Amygdala (tissue), 56 donors: Measurements from ENCODE around the gene SSNA1.

Experiments used
- DNase-seq, 56 donors: peaks; one replicate each; lab custom pipeline; 2025; lab: John Stamatoyannopoulos, UW

Gene SSNA1

DNA sequence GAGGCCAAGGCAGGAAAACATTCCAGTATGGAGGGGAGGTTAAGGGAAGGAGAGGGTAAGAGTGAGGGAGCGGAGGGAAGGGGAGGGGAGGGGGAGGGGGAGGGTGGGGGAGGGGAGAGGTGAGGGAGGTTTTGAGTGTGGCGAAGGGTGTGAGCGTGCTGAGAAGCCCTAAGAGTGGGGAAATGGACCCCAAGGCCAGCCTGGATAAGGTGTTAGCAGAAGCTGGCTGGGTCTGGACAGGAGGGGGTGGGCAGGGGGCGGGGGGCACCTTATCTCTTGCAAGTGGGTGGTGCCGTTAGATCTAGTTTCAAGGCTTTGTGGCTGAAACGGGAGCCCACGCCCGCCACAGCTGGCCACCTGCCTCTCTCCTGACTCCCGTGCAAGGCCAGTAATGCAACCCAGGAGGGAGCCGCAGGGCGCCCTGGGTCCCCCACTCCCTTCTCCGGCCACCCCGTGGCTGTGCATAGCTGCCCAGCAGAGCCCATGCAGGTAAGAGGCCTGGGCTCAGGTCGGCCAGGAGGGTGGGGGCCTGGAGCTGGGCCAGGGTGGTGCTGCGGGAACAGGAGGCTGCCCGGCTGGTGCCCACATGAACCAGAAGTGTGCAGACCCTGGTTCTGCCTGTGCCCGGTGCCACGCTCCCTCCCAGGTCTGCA lies 39.5 kb downstream of the SSNA1 start:
- DNase-seq, result no peak

DNA sequence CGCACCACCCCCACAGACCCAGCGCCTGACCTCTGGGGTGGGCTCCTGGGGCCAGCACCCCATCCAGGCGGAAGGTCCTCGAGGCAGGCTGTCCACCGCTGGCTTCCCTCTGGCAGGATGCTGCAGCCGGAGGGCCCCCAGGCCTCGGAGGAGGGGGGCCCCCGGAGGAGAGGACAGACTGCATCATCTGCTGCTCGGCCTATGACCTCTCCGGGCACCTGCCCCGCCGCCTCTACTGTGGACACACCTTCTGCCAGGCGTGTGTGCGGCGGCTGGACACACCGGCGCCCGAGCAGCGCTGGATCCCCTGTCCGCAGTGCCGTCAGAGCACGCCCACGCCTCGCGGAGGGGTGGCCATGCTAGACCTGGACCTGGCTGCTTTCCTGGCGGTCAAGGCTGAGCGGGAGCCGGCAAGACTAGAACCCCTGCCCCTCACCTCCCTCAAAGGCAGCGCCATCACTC lies 40.1 kb downstream of the SSNA1 start:
- DNase-seq, result no peak

DNA sequence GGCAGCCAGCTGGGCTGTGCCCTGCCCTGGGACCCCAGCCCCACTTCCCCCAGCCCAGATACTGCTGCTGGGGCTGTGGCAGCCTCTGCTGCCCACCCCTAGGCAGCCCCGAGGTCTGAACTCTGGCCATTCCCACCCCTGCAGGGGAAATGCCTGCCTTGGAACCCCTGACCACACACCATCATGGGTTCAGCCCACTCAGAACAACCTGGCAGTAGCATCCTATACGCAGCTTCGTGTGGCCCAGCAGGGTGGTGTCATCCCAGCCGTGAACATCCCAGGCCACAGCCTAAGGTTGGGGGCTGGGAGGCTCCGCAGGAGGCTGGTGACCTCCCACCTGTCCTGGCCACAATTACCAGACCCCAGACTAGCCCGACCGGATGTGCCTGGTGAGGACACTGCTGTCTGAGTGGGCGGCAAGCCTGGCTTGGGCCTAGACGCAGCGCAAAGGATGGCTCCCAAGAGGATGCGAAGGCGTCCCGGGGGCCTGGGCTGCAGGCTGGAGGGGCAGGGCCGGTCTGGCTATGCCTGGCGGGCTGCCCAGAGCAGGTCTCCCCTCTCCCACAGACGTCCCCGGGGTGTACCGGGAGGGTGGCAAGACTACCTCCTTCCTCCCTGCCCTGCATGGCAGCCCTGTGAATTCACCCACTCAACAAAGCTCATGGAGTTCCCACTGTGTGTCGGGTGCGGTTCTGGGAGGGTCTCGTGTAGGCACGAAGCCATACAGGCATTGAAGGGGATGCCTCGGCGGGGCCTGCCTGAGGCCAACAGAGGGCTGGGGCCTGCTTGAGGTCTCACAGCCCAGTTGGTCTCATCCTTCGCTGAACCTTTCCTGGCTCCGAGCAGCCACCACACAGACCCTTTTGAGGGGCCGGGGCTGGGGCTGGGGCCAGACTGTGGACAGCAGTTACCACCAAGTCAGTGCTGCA lies 40.8 kb downstream of the SSNA1 start:
- no peak for DNase-seq

DNA sequence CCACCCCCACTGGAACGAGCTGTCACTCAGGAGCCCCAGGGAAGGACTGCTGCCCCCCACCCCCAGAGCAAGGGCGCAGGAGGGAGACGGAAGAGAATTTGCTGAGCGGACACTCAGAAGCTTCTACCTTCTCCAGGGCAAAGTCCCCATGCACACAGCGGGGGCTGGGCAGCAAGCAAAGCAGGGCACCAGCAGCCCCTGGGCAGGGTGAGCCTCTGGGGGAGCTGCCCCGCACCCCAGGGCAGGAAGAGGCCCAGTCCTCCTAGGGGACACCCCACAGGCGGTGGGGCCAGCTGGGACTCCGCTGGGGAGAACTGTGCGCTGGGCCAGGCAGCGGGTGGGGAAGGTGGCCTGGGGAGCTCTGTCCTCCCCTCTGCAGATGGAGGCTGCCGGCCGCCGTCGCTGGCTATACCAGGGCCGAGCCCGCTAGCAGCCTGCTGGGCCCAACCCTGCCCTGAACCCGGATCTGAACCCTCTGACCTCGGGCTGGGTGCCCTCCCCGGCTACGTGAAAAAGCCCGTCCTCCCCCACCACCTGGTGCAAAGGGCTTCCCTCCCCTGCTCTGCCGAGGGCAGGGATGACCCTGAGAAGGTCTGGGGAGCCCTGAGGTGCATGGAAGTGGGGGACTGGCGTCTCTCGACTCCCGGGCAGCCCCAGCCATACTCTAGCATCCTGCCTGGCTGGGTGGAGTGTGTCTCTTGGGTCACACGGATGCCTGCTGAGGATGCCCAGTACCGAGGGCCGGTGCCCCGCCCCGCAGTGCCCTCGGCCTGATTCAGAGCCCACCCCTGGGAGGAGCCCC lies 41.6 kb downstream of the SSNA1 start:
- DNase-seq, result no peak

DNA sequence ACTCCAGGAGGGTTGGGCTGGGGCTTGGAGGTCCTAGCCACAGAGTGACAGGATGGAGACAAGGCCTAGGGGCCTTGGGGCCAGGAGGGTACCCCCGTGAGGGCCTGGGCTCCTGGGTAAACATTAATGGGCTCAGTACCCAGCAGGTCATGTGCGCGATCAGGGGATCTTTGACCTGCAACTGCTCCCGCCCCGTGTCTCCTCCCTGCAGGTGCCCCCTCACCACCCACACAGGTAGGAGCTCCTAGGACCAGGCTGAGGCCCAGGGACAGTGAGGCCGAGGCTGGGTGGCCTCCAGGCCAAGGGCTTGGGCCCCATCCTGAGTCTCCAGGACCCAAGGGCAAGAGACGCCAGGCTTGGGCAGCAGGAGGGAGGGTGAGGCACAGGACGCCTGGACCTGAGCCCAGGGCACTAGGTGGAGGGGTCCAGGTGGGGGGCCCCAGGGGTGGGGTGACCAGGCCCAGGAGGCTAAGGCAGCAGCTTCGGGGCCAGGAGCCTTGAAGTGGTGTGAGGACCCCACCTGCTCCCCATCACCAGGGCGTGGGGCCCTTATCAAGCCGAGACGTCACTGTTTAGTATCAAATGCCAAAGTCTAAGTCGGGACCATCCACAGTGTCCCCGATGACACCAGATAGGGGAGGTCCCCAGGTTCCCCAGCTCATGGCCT lies 42.4 kb downstream of the SSNA1 start, which contains the start of gene SLC34A3:
Gene SLC34A3, plus strand, starts transcription at position 197 of the 667 bp plus-strand sequence. CDS start 802 bp downstream, outside the sequence.
- no peak for DNase-seq

DNA sequence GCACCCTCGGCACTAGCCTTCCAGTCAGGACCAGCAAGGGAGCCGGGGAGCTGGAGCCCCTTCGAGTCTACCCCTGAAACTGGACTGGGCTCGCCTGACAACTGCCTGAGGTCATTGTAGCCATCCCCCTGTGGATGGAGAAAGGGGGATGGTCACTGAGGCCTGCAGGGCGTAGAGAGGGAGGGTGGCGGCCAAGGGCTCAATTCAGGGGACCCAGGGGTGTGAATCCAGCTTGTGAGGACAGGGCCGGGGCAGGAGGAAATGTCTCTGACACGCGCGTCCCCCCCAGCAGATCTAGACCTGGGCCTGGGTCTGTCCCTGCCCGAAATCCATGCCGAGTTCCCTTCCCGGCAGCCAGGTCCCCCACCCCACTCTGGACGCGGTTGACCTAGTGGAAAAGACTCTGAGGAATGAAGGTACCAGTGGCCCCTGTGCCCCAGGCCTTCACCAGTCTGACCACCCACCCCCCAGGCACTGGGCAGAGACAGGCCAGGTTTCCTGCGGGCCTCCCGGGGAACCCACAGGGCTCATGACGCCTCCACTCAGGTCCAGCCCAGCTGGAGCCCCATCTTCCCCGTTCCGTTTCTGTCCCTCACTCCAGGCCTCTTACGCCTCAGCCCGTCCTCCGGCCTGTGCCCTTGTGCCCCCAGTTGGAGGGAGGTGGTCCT lies 43.0 kb downstream of the SSNA1 start:
- DNase-seq, result no peak

DNA sequence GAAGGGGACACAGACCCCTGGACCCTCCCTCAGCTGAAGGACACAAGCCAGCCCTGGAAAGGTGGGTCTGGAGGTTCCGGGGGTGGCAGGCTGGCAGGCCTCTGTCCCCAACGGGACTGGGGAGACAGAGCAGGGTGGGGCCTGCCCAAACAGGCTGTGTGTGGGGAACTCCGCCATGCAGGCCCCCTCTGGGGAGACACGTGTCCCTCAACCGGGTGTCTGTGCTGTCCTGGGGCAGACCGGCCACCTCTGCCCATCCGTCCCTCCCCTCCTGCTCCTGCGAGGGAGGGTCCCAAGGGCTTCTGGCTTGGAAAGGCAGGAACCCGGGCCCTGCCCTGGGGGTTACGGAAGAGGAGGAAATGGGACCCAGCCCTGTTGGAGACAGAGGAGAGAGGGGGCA lies 43.6 kb downstream of the SSNA1 start:
- DNase-seq, result no peak

DNA sequence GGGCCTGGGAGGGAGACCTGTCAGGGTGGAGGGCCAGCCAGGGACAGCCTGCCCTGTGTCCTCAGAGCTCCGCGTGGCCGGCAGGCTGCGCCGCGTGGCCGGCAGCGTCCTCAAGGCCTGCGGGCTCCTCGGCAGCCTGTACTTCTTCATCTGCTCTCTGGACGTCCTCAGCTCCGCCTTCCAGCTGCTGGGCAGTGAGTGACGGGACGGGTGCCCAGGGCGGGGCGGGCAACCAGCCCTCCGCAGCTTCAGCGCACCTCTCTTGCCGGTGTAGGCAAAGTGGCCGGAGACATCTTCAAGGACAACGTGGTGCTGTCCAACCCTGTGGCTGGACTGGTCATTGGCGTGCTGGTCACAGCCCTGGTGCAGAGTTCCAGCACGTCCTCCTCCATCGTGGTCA lies 44.0 kb downstream of the SSNA1 start:
- no peak for DNase-seq

DNA sequence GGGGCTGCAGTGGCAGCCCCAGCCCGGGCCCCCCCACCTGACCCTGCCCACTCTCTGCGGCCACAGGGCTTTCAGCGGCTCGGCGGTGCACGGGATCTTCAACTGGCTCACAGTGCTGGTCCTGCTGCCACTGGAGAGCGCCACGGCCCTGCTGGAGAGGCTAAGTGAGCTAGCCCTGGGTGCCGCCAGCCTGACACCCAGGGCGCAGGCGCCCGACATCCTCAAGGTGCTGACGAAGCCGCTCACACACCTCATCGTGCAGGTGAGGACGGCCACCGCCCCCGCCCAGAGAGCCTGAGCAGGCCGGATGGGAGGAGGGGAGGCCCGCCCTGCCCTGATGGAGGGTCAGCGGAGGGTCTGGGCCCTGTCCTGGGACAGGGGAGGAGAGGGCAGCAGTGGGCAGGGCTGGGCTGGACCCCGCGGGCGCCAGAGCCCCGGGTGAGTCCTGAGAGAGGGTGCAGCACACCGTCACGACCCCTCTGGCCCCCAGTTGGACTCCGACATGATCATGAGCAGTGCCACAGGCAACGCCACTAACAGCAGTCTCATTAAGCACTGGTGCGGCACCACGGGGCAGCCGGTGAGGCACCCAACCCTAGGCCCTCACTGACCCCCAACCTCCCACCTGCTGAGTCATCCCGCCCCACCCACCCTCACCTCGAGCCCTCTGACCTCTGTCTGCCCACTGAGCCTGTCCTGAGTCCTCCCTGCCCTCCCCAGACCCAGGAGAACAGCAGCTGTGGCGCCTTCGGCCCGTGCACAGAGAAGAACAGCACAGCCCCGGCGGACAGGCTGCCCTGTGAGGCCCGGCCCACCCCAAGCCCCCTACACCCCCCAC lies 44.9 kb downstream of the SSNA1 start:
- no peak for DNase-seq

DNA sequence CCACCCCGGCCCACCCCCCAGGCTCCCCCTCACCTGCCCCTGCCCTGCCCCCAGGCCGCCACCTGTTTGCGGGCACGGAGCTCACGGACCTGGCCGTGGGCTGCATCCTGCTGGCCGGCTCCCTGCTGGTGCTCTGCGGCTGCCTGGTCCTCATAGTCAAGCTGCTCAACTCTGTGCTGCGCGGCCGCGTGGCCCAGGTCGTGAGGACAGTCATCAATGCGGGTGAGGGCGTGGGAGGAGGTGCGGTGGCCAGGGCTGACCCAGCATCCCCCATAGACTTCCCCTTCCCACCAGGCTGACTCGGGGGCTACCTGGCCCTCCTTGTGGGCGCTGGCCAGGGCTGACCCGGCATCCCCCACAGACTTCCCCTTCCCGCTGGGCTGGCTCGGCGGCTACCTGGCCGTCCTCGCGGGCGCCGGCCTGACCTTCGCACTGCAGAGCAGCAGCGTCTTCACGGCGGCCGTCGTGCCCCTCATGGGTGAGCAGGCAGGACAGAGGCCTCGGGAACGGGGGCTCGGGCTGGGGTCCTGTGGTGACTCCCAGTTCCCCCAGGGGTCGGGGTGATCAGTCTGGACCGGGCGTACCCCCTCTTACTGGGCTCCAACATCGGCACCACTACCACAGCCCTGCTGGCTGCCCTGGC lies 45.7 kb downstream of the SSNA1 start:
- DNase-seq, result no peak

DNA sequence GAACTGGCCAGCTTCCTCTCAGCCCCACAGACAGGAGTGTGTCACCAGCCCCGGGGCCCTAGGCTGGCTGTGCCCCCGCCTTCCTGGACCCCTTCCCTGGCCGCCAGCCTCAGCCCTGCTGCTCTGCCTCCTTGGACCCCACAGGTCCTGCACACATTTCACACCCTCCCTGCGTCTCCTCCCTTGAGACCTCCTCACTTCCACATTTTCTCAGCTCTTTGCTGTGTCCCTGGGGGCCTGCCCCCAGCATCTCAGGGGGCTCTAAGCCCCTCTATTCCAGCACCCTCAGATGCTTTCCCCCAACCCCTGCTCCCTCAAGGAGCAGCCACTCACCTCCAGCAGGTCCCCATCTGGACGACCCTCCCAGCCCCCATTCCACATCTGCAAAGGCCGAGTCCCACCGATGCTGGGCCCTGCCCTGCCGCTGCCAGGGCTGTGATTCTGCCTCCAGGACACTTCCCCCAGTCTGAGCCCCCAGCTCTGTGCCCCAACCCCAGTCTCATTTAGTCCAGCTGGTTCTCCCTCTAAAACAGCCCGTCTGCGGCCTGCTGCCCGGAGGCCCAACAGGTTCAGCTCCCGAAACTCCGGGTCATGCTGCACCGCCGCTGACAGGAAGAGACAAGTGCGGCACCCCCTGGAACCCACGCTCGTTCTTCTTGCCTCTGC lies 46.4 kb downstream of the SSNA1 start:
- no peak for DNase-seq

DNA sequence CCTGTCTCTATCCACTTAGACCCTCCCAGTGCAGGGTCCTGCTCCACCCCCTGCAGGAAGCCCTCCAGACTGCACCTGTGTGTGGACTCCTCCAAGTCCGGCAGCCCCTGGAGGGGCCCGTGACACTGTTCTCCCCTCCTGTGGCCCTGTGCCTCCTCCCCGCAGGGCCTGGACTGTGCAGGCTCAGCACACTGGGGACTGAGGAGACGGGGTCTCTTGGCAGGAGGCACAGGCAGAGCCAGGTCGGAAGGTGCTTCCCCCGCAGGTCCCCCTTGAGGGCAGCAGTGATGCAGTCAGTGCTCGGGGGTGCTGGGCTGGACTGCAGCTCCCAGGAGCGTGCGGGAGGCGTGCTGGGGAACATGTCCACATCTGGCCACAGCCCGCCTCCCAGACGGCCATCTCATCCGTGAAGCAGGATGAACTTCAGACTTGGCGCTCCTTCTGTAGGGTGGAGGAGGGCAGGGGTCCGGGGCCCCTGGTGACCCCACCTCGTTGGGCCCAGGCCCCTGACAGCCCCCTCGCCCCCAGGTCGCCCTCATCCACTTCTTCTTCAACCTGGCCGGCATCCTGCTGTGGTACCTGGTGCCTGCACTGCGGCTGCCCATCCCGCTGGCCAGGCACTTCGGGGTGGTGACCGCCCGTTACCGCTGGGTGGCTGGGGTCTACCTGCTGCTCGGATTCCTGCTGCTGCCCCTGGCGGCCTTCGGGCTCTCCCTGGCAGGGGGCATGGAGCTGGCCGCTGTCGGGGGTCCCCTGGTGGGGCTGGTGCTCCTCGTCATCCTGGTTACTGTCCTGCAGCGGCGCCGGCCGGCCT lies 47.2 kb downstream of the SSNA1 start:
- DNase-seq, result no peak

DNA sequence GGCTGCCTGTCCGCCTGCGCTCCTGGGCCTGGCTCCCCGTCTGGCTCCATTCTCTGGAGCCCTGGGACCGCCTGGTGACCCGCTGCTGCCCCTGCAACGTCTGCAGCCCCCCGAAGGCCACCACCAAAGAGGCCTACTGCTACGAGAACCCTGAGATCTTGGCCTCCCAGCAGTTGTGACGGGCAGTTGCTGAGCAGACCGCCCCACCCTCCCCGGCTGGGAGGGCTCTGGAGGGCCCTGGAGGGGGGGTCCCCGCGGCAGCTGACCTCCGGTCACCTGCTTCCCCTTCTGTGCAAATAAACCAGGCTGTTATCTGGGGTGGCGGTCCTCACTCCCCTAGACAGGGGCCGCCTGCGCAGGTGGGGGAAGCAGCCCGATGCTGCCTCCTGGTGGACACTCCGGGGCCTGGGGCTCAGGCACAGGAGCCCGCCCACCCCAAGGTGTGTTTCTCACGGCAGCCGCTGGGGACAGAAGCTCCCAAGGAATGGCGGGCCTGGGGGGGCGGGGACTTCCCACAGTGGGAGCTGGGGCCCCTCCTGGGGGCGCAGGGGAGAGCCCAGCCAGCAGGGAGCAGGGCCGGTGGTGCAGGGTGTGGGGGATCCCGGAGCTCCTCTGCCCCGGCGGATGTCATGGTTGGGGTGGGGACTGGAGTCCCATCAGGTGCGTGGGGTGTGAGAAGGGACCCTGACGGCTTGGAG lies 47.9 kb downstream of the SSNA1 start:
- DNase-seq, result peak in 51 of 56 donors; percentile 26 to 86 (median 61)

DNA sequence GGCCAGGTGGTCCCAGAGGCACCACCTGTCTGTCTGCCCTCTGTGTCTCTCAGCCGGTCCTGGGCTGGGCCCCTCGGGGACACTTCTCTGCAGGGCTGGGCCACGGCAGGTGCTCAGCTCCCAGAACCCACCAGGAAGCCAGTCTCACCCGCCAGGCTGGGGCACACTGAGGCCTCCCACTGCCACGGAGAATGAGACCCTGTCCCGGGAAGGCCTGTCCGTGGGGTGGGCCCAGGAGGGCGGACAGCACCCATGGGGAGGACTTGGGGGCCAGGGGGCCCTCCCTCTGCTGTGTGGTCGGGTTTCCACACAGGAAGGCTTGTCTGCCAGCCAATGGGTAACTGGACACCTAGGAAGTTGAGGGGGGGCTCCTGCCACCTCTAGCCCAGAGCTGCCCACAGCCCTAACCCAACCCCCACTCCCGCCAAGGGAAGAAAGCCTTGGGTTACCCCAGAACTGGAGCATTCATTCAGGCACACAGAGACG lies 48.5 kb downstream of the SSNA1 start:
- peak in 1 of 56 donors; percentile 36 for DNase-seq

DNA sequence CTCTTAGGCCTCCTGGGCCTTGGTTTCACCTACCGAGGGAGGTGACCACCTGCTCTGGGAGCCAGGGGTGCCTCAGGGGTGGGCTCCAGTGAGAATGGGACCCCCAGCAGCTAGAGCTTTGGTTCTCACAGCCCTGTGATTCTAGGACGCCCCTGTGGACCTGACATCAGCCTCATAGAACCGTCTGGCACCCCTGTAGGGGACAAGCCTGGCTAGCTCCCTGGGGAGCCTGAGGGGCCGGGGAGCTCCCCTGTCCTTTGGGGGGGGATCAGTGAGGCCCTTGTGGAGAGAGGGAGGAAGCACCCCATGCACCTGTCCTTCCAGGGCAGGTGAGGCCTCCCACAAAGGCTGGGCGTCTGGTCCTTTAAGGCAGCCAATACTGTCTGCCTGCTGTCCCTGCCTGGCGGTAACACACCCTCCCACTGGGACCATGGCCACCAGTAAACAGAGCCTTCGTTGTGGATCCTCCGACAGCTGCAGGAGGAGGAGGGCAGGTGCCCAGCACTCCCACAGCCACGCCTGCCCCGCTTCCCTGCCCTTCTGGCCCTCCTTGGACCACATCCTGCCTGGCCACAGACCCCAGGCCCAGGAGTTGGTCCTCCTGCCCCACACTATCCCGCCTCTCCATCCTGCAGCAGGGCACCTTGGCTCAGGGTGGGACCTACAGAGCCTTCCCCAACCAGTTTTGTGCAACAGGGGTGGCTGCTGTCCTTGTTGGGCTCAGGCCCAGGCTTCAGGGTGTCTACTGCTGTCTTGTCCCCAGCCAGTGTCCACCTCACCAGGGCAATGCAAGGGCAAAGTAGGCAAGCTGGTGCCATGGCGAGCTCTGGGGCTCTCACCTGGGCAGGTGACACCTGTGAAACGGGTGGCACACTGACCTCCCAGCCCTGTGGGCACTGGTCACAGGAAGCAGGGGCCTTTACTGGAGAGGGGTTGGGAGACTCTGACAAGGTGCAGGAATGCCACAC lies 49.6 kb downstream of the SSNA1 start:
- DNase-seq, result peak in 47 of 56 donors; percentile 14 to 90 (median 56)
